Neuronal stem cell (in vitro differentiated cells): Measurements from ENCODE around the gene AHDC1.

Experiments
- DNase-seq: peaks from one replicate; pipeline ENCODE4 v3.0.0-alpha.2; 2013; ENCODE audit warnings: low spot score
- H2AFZ ChIP-seq: one replicate; pipeline ENCODE4 v1.6.1; 2013; ENCODE audit warnings: mild to moderate bottlenecking, low read length, inconsistent platforms
- H2AK5ac ChIP-seq: 2 replicates; pipeline ENCODE4 v1.6.1; 2013; ENCODE audit warnings: low read depth, mild to moderate bottlenecking, inconsistent platforms, low read length, moderate library complexity, mixed read lengths
- H2BK120ac ChIP-seq: 2 replicates; pipeline ENCODE4 v1.6.1; 2013; ENCODE audit warnings: low read depth, mild to moderate bottlenecking, inconsistent platforms, low read length, moderate library complexity, mixed read lengths
- H2BK12ac ChIP-seq: one replicate; pipeline ENCODE4 v1.6.1; 2013; ENCODE audit warnings: low read length, inconsistent platforms
- H2BK15ac ChIP-seq: 2 replicates; pipeline ENCODE4 v1.6.1; 2013; ENCODE audit warnings: mild to moderate bottlenecking, low read length, inconsistent platforms, mixed read lengths
- H2BK5ac ChIP-seq: one replicate; pipeline ENCODE4 v1.6.1; 2013; ENCODE audit warnings: inconsistent platforms, mild to moderate bottlenecking, low read length, moderate library complexity
- H3K14ac ChIP-seq: one replicate; pipeline ENCODE4 v1.6.1; 2013; ENCODE audit warnings: low read length, inconsistent platforms
- H3K18ac ChIP-seq: 2 replicates; pipeline ENCODE4 v1.6.1; 2013; ENCODE audit warnings: low read length, inconsistent platforms
- H3K23ac ChIP-seq: 2 replicates; pipeline ENCODE4 v1.6.1; 2013; ENCODE audit warnings: low read depth, mild to moderate bottlenecking, mixed read lengths, low read length, inconsistent platforms; ENCODE audit not compliant: poor library complexity
- H3K27ac ChIP-seq: replicated peaks from 3 replicates; pipeline ENCODE4 v1.5.1; 2013; ENCODE audit warnings: low read length, inconsistent platforms
- H3K27me3 ChIP-seq, 3 experiments: 2 replicates each; pipeline ENCODE4 v1.6.1; 2013; ENCODE audit warnings: low read length in 3 of 3, mild to moderate bottlenecking in 2 of 3, inconsistent platforms in 1 of 3, low read depth in 1 of 3, mixed read lengths in 1 of 3, moderate library complexity in 1 of 3; ENCODE audit not compliant: control insufficient read depth in 3 of 3, insufficient read depth in 3 of 3
- H3K36me3 ChIP-seq, 2 donors: replicated peaks in 1 of 2; 2 replicates each; pipeline ENCODE4 v1.6.1; 2013; ENCODE audit warnings: low read length in 2 of 2; ENCODE audit not compliant: control insufficient read depth in 2 of 2, insufficient read depth in 2 of 2
- H3K4ac ChIP-seq: 2 replicates; pipeline ENCODE4 v1.6.1; 2013; ENCODE audit warnings: inconsistent platforms, mild to moderate bottlenecking, low read length, moderate library complexity
- H3K4me1 ChIP-seq, 2 donors: 1 replicate in 1 of 2; 2 replicates in 1 of 2; pipeline ENCODE4 v1.6.1; 2013; ENCODE audit warnings: low read length in 2 of 2, low read depth in 1 of 2; ENCODE audit not compliant: control insufficient read depth in 2 of 2, insufficient read depth in 1 of 2
- H3K4me2 ChIP-seq: one replicate; pipeline ENCODE4 v1.6.1; 2013; ENCODE audit warnings: mild to moderate bottlenecking, low read length, inconsistent platforms; ENCODE audit not compliant: insufficient read depth, poor library complexity, severe bottlenecking
- H3K4me3 ChIP-seq, 2 donors: 2 replicates each; pipeline ENCODE4 v1.5.1; 2013; ENCODE audit warnings: low read length in 2 of 2, mild to moderate bottlenecking in 2 of 2, inconsistent platforms in 1 of 2, moderate library complexity in 1 of 2
- H3K79me1 ChIP-seq: one replicate; pipeline ENCODE4 v1.6.1; 2013; ENCODE audit warnings: low read depth, mild to moderate bottlenecking, inconsistent platforms, low read length, moderate library complexity
- H3K9ac ChIP-seq: one replicate; pipeline ENCODE4 v1.6.1; 2013; ENCODE audit warnings: mild to moderate bottlenecking, low read depth, low read length, inconsistent platforms; ENCODE audit not compliant: poor library complexity
- H3K9me3 ChIP-seq, 2 donors: replicated peaks in 1 of 2; 2 replicates each; pipeline versions ENCODE3 to v1.6.1; 2013; ENCODE audit warnings: low read length in 2 of 2, mild to moderate bottlenecking in 2 of 2, inconsistent platforms in 1 of 2, low read depth in 1 of 2, mixed read lengths in 1 of 2, moderate library complexity in 1 of 2; ENCODE audit not compliant: control insufficient read depth in 2 of 2, insufficient read depth in 1 of 2
- H4K8ac ChIP-seq: one replicate; pipeline ENCODE4 v1.6.1; 2013; ENCODE audit warnings: low read depth, mild to moderate bottlenecking, inconsistent platforms, low read length, moderate library complexity
- H4K91ac ChIP-seq: one replicate; pipeline ENCODE4 v1.6.1; 2013; ENCODE audit warnings: low read length, low read depth, mild to moderate bottlenecking, inconsistent platforms; ENCODE audit not compliant: poor library complexity
- WGBS, 2 donors: extraction: QIAGEN DNeasy Blood & Tissue Kit; methylation state at CpG; one replicate each; pipeline ENCODE4 v1.1.7; 2013; ENCODE audit warnings: missing lambda C conversion rate in 2 of 2, mixed read lengths in 1 of 2; ENCODE audit not compliant: insufficient read length in 2 of 2, insufficient replicate concordance in 1 of 2; ENCODE audit errors: extremely low coverage in 2 of 2; 5-methylcytosine and 5-hydroxymethylcytosine counted together

Gene AHDC1

GRCh38 chr1:27545876-27546275 lies 58.1 kb downstream of the AHDC1 start:
- H4K91ac ChIP-seq, result no peak overlapping the region
- H3K4ac ChIP-seq, result no peak overlapping the region
- H3K4me2 ChIP-seq, result no peak overlapping the region
- no peak overlapping the region for H3K27ac ChIP-seq
- no peak overlapping the region for H2AFZ ChIP-seq
- no peak overlapping the region for H2BK15ac ChIP-seq
- no peak overlapping the region for H3K18ac ChIP-seq
- H2BK120ac ChIP-seq, result no peak overlapping the region
- H3K36me3 ChIP-seq, result peaks cover 51 to 94% of the 10 kb centered on the region in 2 donors
- H3K4me1 ChIP-seq, result peaks cover 5 to 13% of the 10 kb centered on the region in 2 donors
- H4K8ac ChIP-seq, result no peak overlapping the region
- H2BK12ac ChIP-seq, result no peak overlapping the region
- no peak overlapping the region for H3K23ac ChIP-seq
- no peak for DNase-seq
- no peak overlapping the region for H2AK5ac ChIP-seq
- H3K4me3 ChIP-seq, result no peak overlapping the region
- H3K14ac ChIP-seq, result no peak overlapping the region
- no peaks in the 10 kb centered on the region for H3K27me3 ChIP-seq
- no CpG with 5 or more reads among the region's 6 CpGs for WGBS, 2 donors
- H3K9ac ChIP-seq, result no peak overlapping the region
- H3K9me3 ChIP-seq, result no peaks in the 10 kb centered on the region
- peaks cover 39% of the 10 kb centered on the region for H3K79me1 ChIP-seq
- no peak overlapping the region for H2BK5ac ChIP-seq

- Histone ChIP-seq H2AK5ac (no peak overlapping the region), H4K91ac (no peak overlapping the region), H3K4me2 (no peak overlapping the region), H2BK120ac (no peak overlapping the region), H2AFZ (no peak overlapping the region), H3K14ac (no peak overlapping the region), H2BK12ac (no peak overlapping the region), H3K4me3 (no peak overlapping the region), H3K9ac (peak overlapping the region; percentile 79), H3K18ac (no peak overlapping the region), H3K4me1 (peaks cover 7 to 13% of the 10 kb centered on the region in 2 donors), H3K79me1 (peaks cover 38% of the 10 kb centered on the region), H3K27me3 (no peaks in the 10 kb centered on the region), H2BK5ac (no peak overlapping the region), H3K36me3 (peaks cover 47 to 94% of the 10 kb centered on the region in 2 donors), H3K9me3 (no peaks in the 10 kb centered on the region), H3K27ac (no peak overlapping the region), H2BK15ac (no peak overlapping the region), H3K4ac (no peak overlapping the region), H3K23ac (peak overlapping the region; percentile 35), H4K8ac (no peak overlapping the region)
- WGBS, 2 donors, result no CpG with 5 or more reads among the region's 5 CpGs
- DNase-seq, result no peak
Measured at GRCh38 chr1:27545271-27545670, 58.7 kb downstream of the AHDC1 start.

- H3K36me3 ChIP-seq, result peaks cover 44 to 94% of the 10 kb centered on the region in 2 donors
Measured at GRCh38 chr1:27544834-27545233, 59.1 kb downstream of the AHDC1 start.

GRCh38 chr1:27543284-27543683 lies 60.7 kb downstream of the AHDC1 start:
- peaks cover 37 to 91% of the 10 kb centered on the region in 2 donors for H3K36me3 ChIP-seq
- no peak overlapping the region for H3K4me3 ChIP-seq
- H2BK15ac ChIP-seq, result no peak overlapping the region
- H3K18ac ChIP-seq, result peak overlapping the region; percentile 53
- peaks cover 9 to 15% of the 10 kb centered on the region in 2 donors for H3K4me1 ChIP-seq
- H3K4ac ChIP-seq, result no peak overlapping the region
- no peak overlapping the region for H4K8ac ChIP-seq
- no peak overlapping the region for H4K91ac ChIP-seq
- H3K27ac ChIP-seq, result peak overlapping the region; percentile 30
- no peaks in the 10 kb centered on the region for H3K27me3 ChIP-seq
- H3K4me2 ChIP-seq, result no peak overlapping the region
- DNase-seq, result no peak
- H3K14ac ChIP-seq, result no peak overlapping the region
- H2AFZ ChIP-seq, result no peak overlapping the region
- no peak overlapping the region for H2BK12ac ChIP-seq
- no peak overlapping the region for H3K23ac ChIP-seq
- no peak overlapping the region for H2BK120ac ChIP-seq
- H3K79me1 ChIP-seq, result peaks cover 26% of the 10 kb centered on the region
- H3K9me3 ChIP-seq, result no peaks in the 10 kb centered on the region
- no peak overlapping the region for H2BK5ac ChIP-seq
- no peak overlapping the region for H2AK5ac ChIP-seq
- H3K9ac ChIP-seq, result no peak overlapping the region
- WGBS, 2 donors, result no CpG with 5 or more reads among the region's 6 CpGs

More at GRCh38 chr1:27544834-27545233, 59.1 kb downstream of the AHDC1 start:
- Histone ChIP-seq H2BK5ac (peak overlapping the region; percentile 49), H3K79me1 (peaks cover 35% of the 10 kb centered on the region), H3K23ac (peak overlapping the region; percentile 75), H3K9me3 (no peaks in the 10 kb centered on the region), H3K18ac (no peak overlapping the region), H3K14ac (peak overlapping the region; percentile 31), H3K9ac (no peak overlapping the region), H3K4ac (no peak overlapping the region), H4K91ac (no peak overlapping the region), H2BK12ac (no peak overlapping the region), H2AFZ (no peak overlapping the region), H3K4me1 (peaks cover 7 to 13% of the 10 kb centered on the region in 2 donors), H2BK15ac (no peak overlapping the region), H3K27ac (no peak overlapping the region), H2BK120ac (no peak overlapping the region), H3K4me2 (no peak overlapping the region), H3K4me3 (no peak overlapping the region), H3K27me3 (no peaks in the 10 kb centered on the region), H2AK5ac (no peak overlapping the region), H4K8ac (no peak overlapping the region)
- WGBS, 2 donors, result no CpG with 5 or more reads among the region's 7 CpGs
- no peak for DNase-seq
